Thoracic aorta endothelial cell (primary cell): ENCODE results near the gene RIPK3. TPM values are rescaled to one million over a fixed set of nuclear protein-coding genes. Genes with fewer than 3 reads are reported as not detected.

ENCODE experiments used
- small RNA-seq: library from RNA; depleted of rRNA; stranded (forward); fragments of <200 nt; gene quantifications from one replicate; pipeline ENCODE3, GENCODE V24; 2012
- total RNA-seq: library from RNA; depleted of rRNA; stranded (reverse); fragments of >200 nt; gene quantifications from 2 replicates; pipeline ENCODE4 v1.2.3, GENCODE V29; 2012

The RIPK3 gene
- total RNA-seq: 2.1 and 5.8 TPM in 2 replicates

DNA sequence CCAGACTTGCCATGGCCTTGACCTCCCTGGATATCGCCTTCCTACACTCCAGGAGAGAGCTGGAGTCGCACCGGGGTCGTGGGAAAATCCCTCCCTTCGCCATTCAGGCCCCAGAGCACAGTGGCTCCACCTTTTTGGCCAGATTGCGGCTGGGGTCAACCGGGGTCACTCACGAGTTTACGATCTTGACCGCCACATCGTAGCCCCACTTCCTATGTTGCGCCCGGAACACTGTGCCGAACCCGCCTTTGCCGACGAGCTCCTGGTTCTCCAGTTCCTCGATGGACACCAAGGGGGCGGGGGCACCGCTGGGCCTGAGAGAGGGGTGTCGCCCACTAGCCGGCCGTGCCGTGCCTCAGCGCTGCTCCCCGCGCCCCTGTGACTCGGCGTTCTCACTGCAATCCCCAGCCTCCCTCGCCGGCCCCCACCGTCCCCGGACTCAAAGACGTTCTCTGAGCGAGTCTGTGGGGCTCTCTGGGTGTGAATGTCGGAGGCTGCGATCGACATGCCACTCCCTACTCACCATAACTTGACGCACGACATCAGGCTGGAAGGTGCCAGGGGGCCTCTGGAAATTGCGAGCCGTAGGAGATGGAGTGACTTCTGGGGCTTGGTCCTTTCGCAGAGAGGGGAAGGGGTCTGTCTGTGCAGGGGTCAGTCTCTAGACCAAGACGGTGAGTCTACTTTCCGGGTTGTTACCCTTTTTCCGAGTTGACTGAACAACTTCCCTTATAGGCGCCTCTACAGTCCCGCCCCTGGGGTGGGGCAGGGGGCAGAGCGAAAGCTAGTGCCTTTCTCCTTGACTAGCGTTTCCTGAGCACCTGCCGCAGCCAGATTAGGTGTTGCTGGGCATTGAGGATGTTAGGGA, at the start of gene RIPK3:
TSS of gene RIPK3 (minus strand) at position 708 of the 868 bp plus-strand sequence. CDS start at position 543, 165 bp downstream.

DNA sequence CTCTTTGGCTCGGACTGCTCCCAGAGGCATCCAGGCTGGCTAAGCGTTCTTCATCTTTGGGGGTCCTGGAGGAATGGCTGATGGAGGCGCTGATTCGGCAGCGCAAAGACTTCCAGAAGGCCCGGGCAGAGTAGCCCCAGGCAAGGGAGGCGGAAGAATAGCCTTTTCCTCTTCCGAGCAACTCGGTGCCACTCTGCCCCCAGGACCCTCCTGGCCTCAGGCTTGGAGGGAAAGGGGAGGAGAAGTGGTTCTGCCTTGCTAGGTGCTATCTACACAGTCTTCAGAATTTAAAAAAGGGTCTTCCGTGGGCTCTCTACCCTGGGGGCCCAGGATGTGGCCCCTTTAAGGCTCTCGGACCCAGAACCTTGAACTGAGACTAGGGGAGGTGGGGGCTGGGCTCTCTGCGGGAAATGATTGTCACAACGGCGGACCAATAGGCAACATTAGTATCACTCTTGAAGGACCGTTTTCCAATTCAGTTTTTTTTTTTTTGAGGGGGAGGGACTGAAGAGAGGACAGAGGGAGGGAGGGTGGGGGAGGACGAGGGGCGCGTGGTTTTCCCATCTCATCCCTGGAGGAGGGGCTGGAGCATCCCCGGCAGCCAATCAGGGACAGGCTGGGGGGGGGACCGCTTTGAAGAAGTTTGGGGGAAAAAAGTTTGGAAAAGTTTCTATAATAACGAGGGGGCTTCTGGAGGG, 27.9 kb upstream of the RIPK3 start, which contains the start of gene NFATC4:
TSS of gene NFATC4 (plus strand) at position 671 of the 698 bp plus-strand sequence. CDS start 157 bp downstream, outside the sequence.

DNA sequence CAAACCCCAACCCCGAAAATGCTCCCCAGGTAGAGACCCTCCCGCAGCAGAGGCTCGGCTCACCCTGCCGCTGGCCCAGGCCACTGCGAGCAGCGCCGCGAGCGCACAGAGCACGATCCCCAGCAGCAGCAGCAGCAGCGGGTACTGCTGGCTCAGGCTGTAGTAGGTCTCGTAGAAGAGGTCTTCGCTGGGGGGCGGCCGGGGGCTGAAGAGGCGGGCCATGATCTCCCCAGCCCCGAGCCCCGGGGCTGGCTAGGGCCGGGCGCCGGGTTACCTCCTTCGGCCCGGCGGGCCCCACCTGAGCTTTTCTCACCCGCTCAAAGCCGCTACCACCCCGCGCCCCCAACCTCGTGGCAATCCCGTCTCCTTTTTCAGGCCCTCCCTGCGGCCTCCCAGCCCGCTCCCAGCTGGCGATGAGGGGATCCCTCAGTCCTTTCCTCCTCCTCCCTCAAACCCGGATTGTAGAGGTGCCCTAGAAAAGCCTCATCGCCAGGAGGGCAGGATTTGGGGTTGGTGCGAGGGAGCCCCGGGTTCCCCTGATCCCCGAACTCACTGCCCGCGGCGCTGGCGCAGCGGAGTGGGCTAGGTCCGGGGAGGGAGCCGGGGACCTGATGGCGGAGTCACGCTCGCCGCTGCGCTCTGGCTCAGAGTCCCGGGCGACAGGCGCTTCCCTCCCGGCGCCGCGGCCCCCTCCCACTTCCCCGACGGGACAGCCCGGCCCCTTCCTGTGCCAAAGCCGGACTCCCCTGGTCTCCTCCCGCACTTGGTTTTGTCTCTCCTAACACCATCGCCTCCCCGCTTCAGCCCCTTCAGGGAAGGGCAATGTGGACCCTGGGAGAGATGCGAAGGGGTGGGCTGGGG, 5.1 kb downstream of the RIPK3 start, which contains the start of gene ADCY4:
TSS of gene ADCY4 (minus strand) at position 641 of the 861 bp plus-strand sequence. CDS start at position 222, 419 bp downstream.

DNA sequence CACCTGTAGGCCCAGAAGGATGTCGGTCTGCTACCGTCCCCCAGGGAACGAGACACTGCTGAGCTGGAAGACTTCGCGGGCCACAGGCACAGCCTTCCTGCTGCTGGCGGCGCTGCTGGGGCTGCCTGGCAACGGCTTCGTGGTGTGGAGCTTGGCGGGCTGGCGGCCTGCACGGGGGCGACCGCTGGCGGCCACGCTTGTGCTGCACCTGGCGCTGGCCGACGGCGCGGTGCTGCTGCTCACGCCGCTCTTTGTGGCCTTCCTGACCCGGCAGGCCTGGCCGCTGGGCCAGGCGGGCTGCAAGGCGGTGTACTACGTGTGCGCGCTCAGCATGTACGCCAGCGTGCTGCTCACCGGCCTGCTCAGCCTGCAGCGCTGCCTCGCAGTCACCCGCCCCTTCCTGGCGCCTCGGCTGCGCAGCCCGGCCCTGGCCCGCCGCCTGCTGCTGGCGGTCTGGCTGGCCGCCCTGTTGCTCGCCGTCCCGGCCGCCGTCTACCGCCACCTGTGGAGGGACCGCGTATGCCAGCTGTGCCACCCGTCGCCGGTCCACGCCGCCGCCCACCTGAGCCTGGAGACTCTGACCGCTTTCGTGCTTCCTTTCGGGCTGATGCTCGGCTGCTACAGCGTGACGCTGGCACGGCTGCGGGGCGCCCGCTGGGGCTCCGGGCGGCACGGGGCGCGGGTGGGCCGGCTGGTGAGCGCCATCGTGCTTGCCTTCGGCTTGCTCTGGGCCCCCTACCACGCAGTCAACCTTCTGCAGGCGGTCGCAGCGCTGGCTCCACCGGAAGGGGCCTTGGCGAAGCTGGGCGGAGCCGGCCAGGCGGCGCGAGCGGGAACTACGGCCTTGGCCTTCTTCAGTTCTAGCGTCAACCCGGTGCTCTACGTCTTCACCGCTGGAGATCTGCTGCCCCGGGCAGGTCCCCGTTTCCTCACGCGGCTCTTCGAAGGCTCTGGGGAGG, 28.9 kb downstream of the RIPK3 start, which contains the start of gene LTB4R:
TSS of gene LTB4R (plus strand) at position 857 of the 959 bp plus-strand sequence. CDS start 4,150 bp downstream, outside the sequence.

DNA sequence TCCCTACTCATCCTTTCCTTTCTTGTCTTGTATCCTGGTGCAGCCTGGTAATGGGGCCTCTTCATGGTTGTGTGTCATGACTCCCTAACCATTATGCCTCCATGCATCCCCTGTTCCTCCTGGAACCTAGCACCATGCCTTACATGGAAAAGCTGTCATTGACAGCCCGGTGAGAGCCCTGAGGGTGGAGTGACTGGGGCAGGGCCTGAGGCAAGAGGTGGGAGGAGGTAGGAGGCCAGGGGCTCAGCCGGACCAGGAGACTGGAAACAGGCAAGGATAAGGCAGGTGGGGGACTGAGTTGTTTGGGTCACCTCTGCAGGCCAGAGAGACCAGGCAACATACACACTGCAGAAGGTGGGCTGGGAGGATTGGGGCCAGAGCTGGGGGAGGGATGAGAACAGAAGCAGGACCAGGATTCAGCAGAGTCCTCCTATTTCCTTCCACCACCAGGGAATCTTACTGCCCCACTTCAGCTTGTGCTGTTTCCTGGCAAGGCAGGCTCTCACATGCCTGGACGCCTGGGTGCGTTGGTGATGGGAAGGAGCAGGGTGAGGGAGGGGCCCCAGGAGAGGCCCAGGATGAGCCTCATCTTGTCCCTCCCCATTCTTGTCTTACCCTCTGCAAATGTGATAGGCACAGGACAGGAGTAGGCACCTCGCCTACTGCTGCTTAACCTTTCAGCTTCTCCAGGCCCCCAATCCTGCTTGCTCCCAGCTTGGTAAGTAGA, 30.1 kb downstream of the RIPK3 start, which contains the start of gene LTB4R2:
TSS of gene LTB4R2 (plus strand) at position 603 of the 727 bp plus-strand sequence. CDS start 525 bp downstream, outside the sequence.

GRCh38 chr14:24307575-24308341, 32.0 kb downstream of the RIPK3 start, which contains the start of gene CIDEB:
CIDEB (minus strand) TSS chr14:24307977; CDS start chr14:24307858, 119 bp downstream.

DNA sequence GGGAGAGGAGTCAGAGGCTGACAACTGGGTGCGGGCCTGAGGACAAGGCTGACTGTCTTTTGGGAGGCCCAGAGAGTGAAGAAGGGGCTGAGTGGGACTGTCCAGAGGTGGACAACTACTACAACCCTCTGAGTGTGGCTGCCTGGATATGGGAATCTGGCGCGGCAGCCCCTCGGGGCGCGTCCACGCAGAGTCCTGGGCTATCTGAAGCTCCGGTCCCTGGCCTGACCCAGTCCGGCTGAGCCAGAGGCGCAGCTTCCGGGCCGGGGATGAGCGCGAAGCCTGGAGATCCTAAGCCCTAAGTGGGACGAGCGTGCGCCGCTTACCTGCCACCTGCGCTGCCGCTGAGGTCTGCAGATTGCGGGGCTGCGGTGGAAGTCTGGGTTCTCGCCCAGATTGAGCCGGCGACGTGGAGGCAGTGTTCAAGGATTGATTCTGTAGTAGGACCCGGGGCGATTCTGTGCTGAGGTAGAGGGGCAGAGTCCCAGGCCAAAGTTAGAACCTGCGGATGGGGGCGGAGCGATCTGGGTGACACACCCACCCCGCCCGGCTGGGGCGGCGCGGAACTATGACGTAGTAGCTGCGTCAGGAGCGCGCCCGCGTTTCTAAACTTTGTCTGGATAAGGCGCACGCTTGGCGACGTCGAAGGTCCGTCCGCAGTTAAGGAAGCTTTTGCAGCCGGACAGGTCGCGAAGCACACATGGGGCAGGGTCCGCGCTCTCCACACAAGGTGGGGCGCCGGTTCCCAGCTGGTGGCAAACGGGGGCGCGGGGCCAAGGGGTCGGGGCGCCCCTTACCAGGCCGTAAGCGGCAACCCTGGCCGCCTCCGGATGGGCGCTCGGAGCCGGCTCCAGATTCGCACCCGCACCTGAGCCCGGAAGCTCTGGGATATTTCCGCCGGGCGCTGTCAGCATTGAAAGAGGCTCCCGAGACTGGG, 40.3 kb downstream of the RIPK3 start, which contains the start of the genes DHRS1 and NOP9:
TSS of gene DHRS1 (minus strand) at position 526 of the 937 bp plus-strand sequence. CDS start 674 bp downstream, outside the sequence.
TSS of gene NOP9 (plus strand) at position 596 of the 937 bp plus-strand sequence. CDS start at position 701, 105 bp downstream.

Small RNAs within 50 kb of the gene (small RNA-seq; reads per million reads assigned to genes)
- not detected for gene RF00026

Other genes with a start within 250 kb of the RIPK3 start
- gene PCK2, start 245.7 kb downstream of the RIPK3 start, total RNA-seq: 6.6 and 11.2 TPM in 2 replicates
- gene DCAF11, start 225.2 kb downstream of the RIPK3 start, total RNA-seq: 35.8 and 36.3 TPM in 2 replicates
- gene NRL, start 225.0 kb downstream of the RIPK3 start, total RNA-seq: 0.40 and 0.57 TPM in 2 replicates
- gene FITM1, start 209.3 kb downstream of the RIPK3 start, total RNA-seq: 0.27 TPM in 1 of 2 replicates, not detected in the other
- 86.7 and 90.6 TPM in 2 replicates for gene PSME1, start 203.8 kb downstream of the RIPK3 start, total RNA-seq
- gene EMC9, start 198.4 kb downstream of the RIPK3 start, total RNA-seq: 14.9 and 15.3 TPM in 2 replicates
- gene PSME2, start 193.4 kb downstream of the RIPK3 start, total RNA-seq: 76.7 and 77.1 TPM in 2 replicates
- gene RNF31, start 192.5 kb downstream of the RIPK3 start, total RNA-seq: 42.4 and 54.4 TPM in 2 replicates
- 24.3 and 32.3 TPM in 2 replicates for gene IRF9, start 178.7 kb downstream of the RIPK3 start, total RNA-seq
- gene REC8, start 167.9 kb downstream of the RIPK3 start, total RNA-seq: 2.3 and 8.1 TPM in 2 replicates
- gene IPO4, start 151.2 kb downstream of the RIPK3 start, total RNA-seq: 53.7 and 54.7 TPM in 2 replicates
- 52.5 and 61.0 TPM in 2 replicates for gene TM9SF1, start 144.6 kb downstream of the RIPK3 start, total RNA-seq
- 0.13 TPM in 1 of 2 replicates, not detected in the other for gene TSSK4, start 134.3 kb downstream of the RIPK3 start, total RNA-seq
- gene CHMP4A, start 126.5 kb downstream of the RIPK3 start, total RNA-seq: 29.4 and 35.6 TPM in 2 replicates
- 3.2 and 6.0 TPM in 2 replicates for gene MDP1, start 123.9 kb downstream of the RIPK3 start, total RNA-seq
- 118 and 150 TPM in 2 replicates for gene NEDD8, start 107.6 kb downstream of the RIPK3 start, total RNA-seq
- gene GMPR2, start 107.1 kb downstream of the RIPK3 start, total RNA-seq: 63.4 and 67.2 TPM in 2 replicates
- gene TINF2, start 97.4 kb downstream of the RIPK3 start, total RNA-seq: 50.8 and 52.1 TPM in 2 replicates
- gene TGM1, start 76.8 kb downstream of the RIPK3 start, total RNA-seq: 1.1 and 1.2 TPM in 2 replicates
- 26.1 and 34.3 TPM in 2 replicates for gene RABGGTA, start 68.4 kb downstream of the RIPK3 start, total RNA-seq
- gene DHRS1, start 40.2 kb downstream of the RIPK3 start, total RNA-seq: 10.1 and 10.9 TPM in 2 replicates
- 31.8 and 34.1 TPM in 2 replicates for gene NOP9, start 40.1 kb downstream of the RIPK3 start, total RNA-seq
- gene CIDEB, start 32.0 kb downstream of the RIPK3 start, total RNA-seq: 2.7 and 3.0 TPM in 2 replicates
- 10.6 and 10.8 TPM in 2 replicates for gene LTB4R2, start 29.9 kb downstream of the RIPK3 start, total RNA-seq
- gene LTB4R, start 28.5 kb downstream of the RIPK3 start, total RNA-seq: 2.9 and 4.7 TPM in 2 replicates
- gene ADCY4, start 4.9 kb downstream of the RIPK3 start, total RNA-seq: 30.9 and 34.2 TPM in 2 replicates
- 12.5 and 20.2 TPM in 2 replicates for gene NFATC4, start 28.2 kb upstream of the RIPK3 start, total RNA-seq
- gene NYNRIN, start 59.0 kb upstream of the RIPK3 start, total RNA-seq: 11.7 and 12.9 TPM in 2 replicates
- 1.1 and 1.6 TPM in 2 replicates for gene CBLN3, start 89.7 kb upstream of the RIPK3 start, total RNA-seq
- 38.4 and 39.0 TPM in 2 replicates for gene KHNYN, start 90.0 kb upstream of the RIPK3 start, total RNA-seq
- 15.8 and 17.9 TPM in 2 replicates for gene SDR39U1, start 102.8 kb upstream of the RIPK3 start, total RNA-seq
- not detected in 2 replicates for gene CMA1, start 168.3 kb upstream of the RIPK3 start, total RNA-seq
- not detected in 2 replicates for gene CTSG, start 236.3 kb upstream of the RIPK3 start, total RNA-seq